WERI-Rb-1 (cell line): ENCODE measurements around the gene ETFDH.

ENCODE experiments used
- DNase-seq: peaks from one replicate; pipeline ENCODE4 v3.0.0-alpha.2; 2020
- H3K27ac ChIP-seq: fragments of 250-450 bp; sonication (Bioruptor Pico); 2 replicates; pipeline ENCODE4 v1.5.1; 2020; ENCODE audit warnings: mild to moderate bottlenecking, moderate library complexity
- H3K27me3 ChIP-seq: fragments of 250-450 bp; sonication (Bioruptor Pico); 2 replicates; pipeline ENCODE4 v1.5.1; 2021; ENCODE audit warnings: mild to moderate bottlenecking, low read depth, moderate library complexity; ENCODE audit not compliant: insufficient read depth, severe bottlenecking
- H3K36me3 ChIP-seq: fragments of 250-450 bp; sonication (Bioruptor Pico); 2 replicates; pipeline ENCODE4 v1.5.1; 2020; ENCODE audit warnings: mild to moderate bottlenecking, moderate library complexity
- H3K4me3 ChIP-seq: 2 replicates; pipeline ENCODE4 v1.5.1; 2011; ENCODE audit warnings: low read depth, mild to moderate bottlenecking, control low read depth, low read length
- H3K9me3 ChIP-seq: fragments of 250-450 bp; sonication (Bioruptor Pico); 2 replicates; pipeline ENCODE4 v1.5.1; 2021; ENCODE audit warnings: mild to moderate bottlenecking, moderate library complexity; ENCODE audit not compliant: severe bottlenecking
- TF ChIP-seq, protein P1 (sequence below): IDR thresholded peaks from 2 replicates; pipeline ENCODE4 v1.5.1; 2011; ENCODE audit warnings: low read depth, mild to moderate bottlenecking, control low read depth, inconsistent platforms, low read length

Gene ETFDH

DNA sequence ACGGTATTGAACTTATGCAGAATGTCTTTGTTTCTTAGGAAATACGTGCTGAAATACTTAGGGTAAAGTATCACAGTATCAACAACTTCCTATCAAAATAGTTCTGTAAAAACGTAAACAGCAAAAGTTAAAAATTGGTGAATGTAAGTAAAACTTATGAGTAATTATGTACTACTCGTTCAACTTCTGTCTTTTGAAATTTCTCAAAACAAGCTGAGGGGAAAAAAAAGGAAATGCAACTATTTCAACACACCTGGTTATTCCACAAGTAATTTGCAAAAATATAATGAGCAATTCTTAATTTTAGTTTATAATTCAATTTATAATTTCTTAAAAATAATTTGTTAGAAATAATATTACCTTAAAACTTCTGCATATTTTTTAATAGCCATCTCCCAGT is 42.8 kb downstream of the ETFDH start:
- no peak overlapping the region for H3K4me3 ChIP-seq
- no peak overlapping the region for H3K27ac ChIP-seq
- TF ChIP-seq, protein P1, sequence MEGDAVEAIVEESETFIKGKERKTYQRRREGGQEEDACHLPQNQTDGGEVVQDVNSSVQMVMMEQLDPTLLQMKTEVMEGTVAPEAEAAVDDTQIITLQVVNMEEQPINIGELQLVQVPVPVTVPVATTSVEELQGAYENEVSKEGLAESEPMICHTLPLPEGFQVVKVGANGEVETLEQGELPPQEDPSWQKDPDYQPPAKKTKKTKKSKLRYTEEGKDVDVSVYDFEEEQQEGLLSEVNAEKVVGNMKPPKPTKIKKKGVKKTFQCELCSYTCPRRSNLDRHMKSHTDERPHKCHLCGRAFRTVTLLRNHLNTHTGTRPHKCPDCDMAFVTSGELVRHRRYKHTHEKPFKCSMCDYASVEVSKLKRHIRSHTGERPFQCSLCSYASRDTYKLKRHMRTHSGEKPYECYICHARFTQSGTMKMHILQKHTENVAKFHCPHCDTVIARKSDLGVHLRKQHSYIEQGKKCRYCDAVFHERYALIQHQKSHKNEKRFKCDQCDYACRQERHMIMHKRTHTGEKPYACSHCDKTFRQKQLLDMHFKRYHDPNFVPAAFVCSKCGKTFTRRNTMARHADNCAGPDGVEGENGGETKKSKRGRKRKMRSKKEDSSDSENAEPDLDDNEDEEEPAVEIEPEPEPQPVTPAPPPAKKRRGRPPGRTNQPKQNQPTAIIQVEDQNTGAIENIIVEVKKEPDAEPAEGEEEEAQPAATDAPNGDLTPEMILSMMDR: no peak
- H3K27me3 ChIP-seq: no peaks in the 10 kb centered on the region
- H3K36me3 ChIP-seq: peaks cover 95% of the 10 kb centered on the region
- DNase-seq: no peak
- H3K9me3 ChIP-seq: no peaks in the 10 kb centered on the region

DNA sequence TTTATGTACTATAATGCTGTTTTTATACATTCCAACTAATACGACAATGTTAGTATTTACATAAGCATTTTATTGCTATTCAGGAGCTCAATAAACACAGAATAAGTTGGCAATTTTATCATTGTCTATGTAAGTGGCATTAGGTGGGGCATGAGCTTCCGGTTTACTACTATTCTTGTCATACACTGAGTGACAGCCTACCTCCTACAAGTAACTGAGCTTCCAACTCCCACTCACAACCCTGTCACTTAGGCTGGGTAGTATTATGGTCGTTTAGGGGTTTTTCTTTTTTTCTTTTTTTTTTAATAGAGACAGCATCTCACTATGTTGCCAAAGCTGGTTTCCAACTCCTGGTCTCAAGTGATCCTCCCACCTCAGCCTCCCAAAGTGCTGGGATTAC is 43.7 kb downstream of the ETFDH start:
- Histone ChIP-seq H3K4me3 (no peak overlapping the region), H3K36me3 (peaks cover 95% of the 10 kb centered on the region)

DNA sequence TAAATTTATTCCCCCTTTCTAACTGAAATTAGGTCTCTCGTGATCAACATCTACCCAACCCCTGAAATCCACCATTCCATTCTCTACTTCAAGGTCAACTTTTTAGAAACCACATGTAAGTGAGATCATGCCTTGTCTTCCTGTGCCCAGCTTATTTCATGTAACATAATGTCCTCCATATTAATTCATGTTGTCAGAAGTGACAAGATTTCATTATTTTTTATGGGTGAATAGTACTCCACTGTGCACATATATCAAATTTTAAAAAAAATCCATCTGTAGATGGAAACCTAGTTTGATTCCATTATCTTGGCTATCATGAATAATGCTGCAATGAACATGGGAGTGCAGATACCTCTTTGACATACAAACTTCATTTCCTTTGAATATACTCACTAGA is 49.6 kb downstream of the ETFDH start:
- peaks cover 51% of the 10 kb centered on the region for H3K36me3 ChIP-seq
- no peak overlapping the region for H3K27ac ChIP-seq
- no peak for DNase-seq
- no peaks in the 10 kb centered on the region for H3K27me3 ChIP-seq
- H3K9me3 ChIP-seq: no peaks in the 10 kb centered on the region
- TF ChIP-seq, protein P1: no peak
- no peak overlapping the region for H3K4me3 ChIP-seq

More for the DNA sequence above, 43.7 kb downstream of the ETFDH start:
- no peaks in the 10 kb centered on the region for H3K9me3 ChIP-seq
- H3K27me3 ChIP-seq: no peaks in the 10 kb centered on the region
- DNase-seq: no peak
- TF ChIP-seq, protein P1: no peak
- H3K27ac ChIP-seq: no peak overlapping the region

DNA sequence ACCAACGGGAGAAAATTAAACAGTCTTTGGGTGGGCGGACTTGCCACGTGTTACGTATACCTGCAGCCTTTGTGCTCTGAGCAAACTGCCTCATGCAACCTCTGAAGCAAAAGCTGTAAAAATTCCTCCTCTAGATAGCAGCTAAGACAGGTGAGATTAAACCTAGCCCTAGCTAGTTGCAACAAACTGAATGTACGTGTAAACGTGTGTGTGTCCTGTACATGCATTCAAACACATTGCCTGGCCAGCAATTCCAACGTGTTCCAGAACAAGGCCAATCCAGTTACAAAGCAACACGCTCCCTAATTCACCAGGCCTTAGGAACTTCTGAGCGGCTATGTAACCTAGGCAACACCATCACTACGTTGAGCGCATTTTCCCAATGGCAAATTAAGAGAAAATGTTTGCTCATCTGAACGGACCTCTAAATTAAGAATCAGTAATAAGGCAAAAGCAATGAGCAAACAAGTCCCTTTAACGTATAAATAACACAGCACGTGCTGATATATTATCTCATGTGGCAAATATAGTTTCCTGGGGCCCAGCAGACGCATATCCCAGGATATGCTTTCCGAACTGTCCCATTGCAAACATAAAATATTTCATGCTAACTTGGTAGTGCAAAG is 50.3 kb downstream of the ETFDH start:
- peak; percentile 14 for DNase-seq
- Histone ChIP-seq H3K4me3 (peak overlapping the region; percentile 87), H3K27me3 (no peaks in the 10 kb centered on the region), H3K9me3 (no peaks in the 10 kb centered on the region), H3K36me3 (peaks cover 46% of the 10 kb centered on the region), H3K27ac (peak overlapping the region; percentile 84)
- TF ChIP-seq, protein P1: no peak

DNA sequence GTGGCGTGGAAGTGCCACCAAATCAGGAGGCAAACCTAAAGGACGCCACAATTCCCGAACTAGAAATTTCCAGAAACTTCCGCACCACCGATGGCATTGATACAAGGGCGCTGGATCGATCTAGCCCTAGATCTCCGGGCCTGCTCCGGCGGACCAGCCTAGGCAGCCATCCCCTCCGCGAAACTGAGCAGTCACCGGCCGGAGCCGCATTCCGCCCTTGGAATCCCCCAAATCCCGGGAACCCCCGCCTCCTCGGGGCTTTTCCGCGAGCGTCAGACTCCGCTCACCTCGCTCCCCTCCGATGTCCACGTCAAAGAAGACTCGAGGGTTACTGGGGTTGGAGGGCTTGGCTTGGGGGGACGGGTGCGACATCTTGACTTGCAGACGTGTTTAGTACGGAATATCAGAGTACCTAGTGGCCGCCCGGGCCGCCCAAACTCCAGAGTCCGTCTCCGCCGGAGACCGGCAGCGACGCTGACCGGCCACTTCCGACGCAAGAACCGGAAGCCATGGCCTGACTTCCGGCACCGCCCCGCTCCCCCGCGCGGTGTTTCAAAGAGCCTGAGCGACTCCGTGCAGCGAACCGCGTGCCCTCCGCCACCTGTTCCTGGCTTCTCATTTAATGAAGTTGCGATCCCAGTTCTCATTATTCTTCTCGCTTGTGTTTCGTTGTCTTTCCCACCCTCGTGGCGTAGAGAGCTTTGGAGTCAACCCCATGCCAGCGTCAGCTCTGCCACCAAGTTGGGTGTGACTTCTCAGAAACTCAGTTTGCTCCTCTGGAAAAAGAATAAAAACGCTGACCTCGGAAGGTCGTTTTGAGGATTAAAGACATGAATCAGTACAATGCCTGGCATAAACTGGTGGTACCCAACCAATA is 51.1 kb downstream of the ETFDH start, which contains the start of gene PPID:
PPID (minus strand) TSS at position 480 of the 877 bp plus-strand sequence; CDS start at position 372, 108 bp downstream.
- peak; percentile 93 for DNase-seq
- Histone ChIP-seq H3K36me3 (peaks cover 38% of the 10 kb centered on the region), H3K27me3 (no peaks in the 10 kb centered on the region), H3K4me3 (peak within 1 kb of the TSS; percentile 87), H3K9me3 (no peaks in the 10 kb centered on the region), H3K27ac (peak within 1 kb of the TSS; percentile 84)
- TF ChIP-seq, protein P1: no peak
